K562 (cell line): ENCODE results near the gene DCST1. TPM values are rescaled to one million over a fixed set of nuclear protein-coding genes. Genes with fewer than 3 reads are reported as not detected.

Source experiments
- C11orf30 ChIP-seq: fragments of 450-650 bp; IDR thresholded peaks from 2 replicates; pipeline ENCODE4 v1.6.1; 2016; ENCODE audit warnings: low read depth, mild to moderate bottlenecking
- CBX5 ChIP-seq: IDR thresholded peaks from 2 replicates; pipeline ENCODE4 v1.6.1; 2014; ENCODE audit warnings: low read depth, borderline replicate concordance
- CHCHD3 ChIP-seq: fragments of 250-450 bp; sonication (Bioruptor Pico); IDR thresholded peaks from 2 replicates; pipeline ENCODE4 v2.1.2; 2022; ENCODE audit warnings: mild to moderate bottlenecking
- CREB1 ChIP-seq, 2 experiments: sonication (generic) in 1 of 2; formaldehyde crosslinking in 1 of 2; IDR thresholded peaks; 2 replicates each; pipeline versions ENCODE4 v1.6.1 to v1.8.0; 2012 to 2022; ENCODE audit warnings: inconsistent platforms in 1 of 2, mild to moderate bottlenecking in 1 of 2, missing genetic modification reagents in 1 of 2, moderate library complexity in 1 of 2
- CREM ChIP-seq: IDR thresholded peaks from 2 replicates; pipeline ENCODE4 v1.6.1; 2014; ENCODE audit warnings: antibody characterized with exemption, low read depth
- JUN ChIP-seq, 2 experiments: sonication (generic) in 1 of 2; formaldehyde crosslinking in 1 of 2; IDR thresholded peaks; 2 replicates each; pipeline versions ENCODE4 v1.6.1 to v1.8.0; 2012 to 2022; ENCODE audit warnings: borderline replicate concordance in 2 of 2, mild to moderate bottlenecking in 2 of 2, improper control_type of control experiment in 1 of 2, low read depth in 1 of 2, low read length in 1 of 2, missing genetic modification reagents in 1 of 2
- SIX5 ChIP-seq, 2 experiments: IDR thresholded peaks; 2 replicates each; pipeline ENCODE4 v1.6.1; 2011; ENCODE audit warnings: low read length in 2 of 2, borderline replicate concordance in 1 of 2, low read depth in 1 of 2, mild to moderate bottlenecking in 1 of 2, moderate library complexity in 1 of 2; ENCODE audit not compliant: insufficient read depth in 1 of 2
- ZFP36 ChIP-seq: fragments of 150-350 bp; IDR thresholded peaks from 2 replicates; pipeline ENCODE4 v1.6.1; 2018; ENCODE audit warnings: low read length, low read depth; ENCODE audit not compliant: partially characterized antibody
- ZNF140 ChIP-seq: fragments of 250-450 bp; sonication (Bioruptor Pico); IDR thresholded peaks from 2 replicates; pipeline ENCODE4 v1.8.0; 2021; ENCODE audit warnings: moderate library complexity, mild to moderate bottlenecking, inconsistent platforms
- ZNF212 ChIP-seq: fragments of 450-650 bp; formaldehyde crosslinking; IDR thresholded peaks from 2 replicates; pipeline ENCODE4 v1.4.0; 2020; ENCODE audit warnings: mild to moderate bottlenecking
- ZNF347 ChIP-seq: fragments of 450-650 bp; formaldehyde crosslinking; IDR thresholded peaks from 2 replicates; pipeline ENCODE4 v1.4.0; 2020; ENCODE audit warnings: low read depth, mild to moderate bottlenecking, moderate library complexity
- ZNF76 ChIP-seq: fragments of 250-450 bp; sonication (Bioruptor Pico); IDR thresholded peaks from 2 replicates; pipeline ENCODE4 v1.4.0; 2020; ENCODE audit warnings: mild to moderate bottlenecking, moderate library complexity, borderline replicate concordance
- polyA plus RNA-seq, 8 experiments: library from polyadenylated mRNA; depleted of rRNA in 4 of 8; stranded (reverse) in 5 of 8; unstranded in 3 of 8; fragments of >200 nt; fragmentation: Nextera tagmentation in 2 of 8; fragmentation: Illumina TruSeq in 1 of 8; extraction: Ambion mirVana in 2 of 8; extraction: Trizol in 1 of 8; gene quantifications; 2 replicates each; pipeline versions ENCODE4 v1.2.1 to v1.2.3, GENCODE V29; 2011 to 2014; ENCODE audit warnings: inconsistent platforms in 1 of 8, missing spikeins in 1 of 8
- total RNA-seq, 7 experiments: library from RNA; depleted of rRNA in 6 of 7; stranded (reverse); fragments of >200 nt in 6 of 7; fragmentation: Illumina TruSeq in 2 of 7; extraction: Trizol in 2 of 7; gene quantifications; 2 replicates each; pipeline versions ENCODE4 v1.2.1 to v1.2.3, GENCODE V29; 2011 to 2021; ENCODE audit warnings: low replicate concordance in 1 of 7
- TF ChIP-seq, protein P1 (sequence below): fragments of 450-650 bp; formaldehyde crosslinking; IDR thresholded peaks from 2 replicates; pipeline ENCODE4 v1.4.0; 2020; ENCODE audit warnings: mild to moderate bottlenecking, moderate library complexity
- TF ChIP-seq, protein P2 (sequence below): fragments of 250-450 bp; sonication (Bioruptor Pico); IDR thresholded peaks from 2 replicates; pipeline ENCODE4 v1.4.0; 2020; ENCODE audit warnings: mild to moderate bottlenecking, moderate library complexity, borderline replicate concordance
- TF ChIP-seq, protein P3 (sequence below): fragments of 250-450 bp; sonication (Bioruptor Pico); IDR thresholded peaks from 2 replicates; pipeline ENCODE4 v1.4.0; 2020; ENCODE audit warnings: mild to moderate bottlenecking, moderate library complexity
- TF ChIP-seq, protein P4 (sequence below): fragments of 450-650 bp; IDR thresholded peaks from 2 replicates; pipeline ENCODE4 v1.6.1; 2016
- TF ChIP-seq, protein P5 (sequence below): sonication (generic); formaldehyde crosslinking; IDR thresholded peaks from 2 replicates; pipeline ENCODE4 v1.8.1; 2023; ENCODE audit warnings: mild to moderate bottlenecking, missing genetic modification reagents, moderate library complexity

Gene DCST1
- total and polyA plus RNA-seq, 9 of the 15 experiments (the other 6 are each of a cell fraction or from before 2014, with no cell fraction given) = not detected

DNA sequence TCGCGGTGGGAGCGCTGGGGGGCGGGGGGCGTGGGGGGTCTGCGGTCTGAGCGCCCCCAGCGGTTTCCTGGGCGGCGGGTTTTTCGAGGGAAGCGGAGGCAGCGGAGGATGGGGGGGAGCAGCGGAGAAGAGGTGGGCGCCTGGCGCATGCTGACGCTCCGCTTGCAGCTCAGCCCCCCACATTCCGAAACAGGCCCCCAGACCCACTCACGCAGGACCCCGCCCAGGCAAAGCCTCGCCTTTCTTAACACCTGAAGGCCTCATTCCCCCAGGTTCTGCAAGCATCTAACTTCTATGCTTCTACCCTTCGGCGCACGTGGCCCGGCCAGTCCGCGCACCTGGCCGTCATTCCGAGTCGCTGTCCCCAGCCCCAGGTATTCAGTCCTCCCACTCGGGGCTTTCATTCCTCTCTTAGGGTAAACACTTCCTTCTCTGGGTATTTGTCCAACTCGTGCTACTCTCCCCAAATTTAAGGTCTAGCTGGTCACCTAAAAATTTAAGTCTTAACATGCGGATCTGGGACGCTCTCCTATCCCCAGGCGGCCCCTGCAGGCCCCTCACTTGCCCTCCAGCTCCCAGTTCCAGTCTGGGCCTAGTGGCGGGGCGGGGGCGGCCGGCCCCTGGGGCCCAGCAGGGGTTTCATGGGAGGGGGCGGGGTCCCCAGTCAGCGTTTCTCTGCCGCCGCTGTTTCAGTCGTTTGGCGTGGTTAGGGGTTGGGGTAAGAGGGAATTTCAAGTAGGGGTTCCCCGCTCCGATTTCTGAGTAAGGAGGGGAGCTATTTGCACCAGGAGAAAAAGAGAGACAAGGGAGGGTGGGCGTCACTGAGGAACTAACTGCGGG is 33.8 kb upstream of the DCST1 start (continued):
- TF ChIP-seq, protein P1, sequence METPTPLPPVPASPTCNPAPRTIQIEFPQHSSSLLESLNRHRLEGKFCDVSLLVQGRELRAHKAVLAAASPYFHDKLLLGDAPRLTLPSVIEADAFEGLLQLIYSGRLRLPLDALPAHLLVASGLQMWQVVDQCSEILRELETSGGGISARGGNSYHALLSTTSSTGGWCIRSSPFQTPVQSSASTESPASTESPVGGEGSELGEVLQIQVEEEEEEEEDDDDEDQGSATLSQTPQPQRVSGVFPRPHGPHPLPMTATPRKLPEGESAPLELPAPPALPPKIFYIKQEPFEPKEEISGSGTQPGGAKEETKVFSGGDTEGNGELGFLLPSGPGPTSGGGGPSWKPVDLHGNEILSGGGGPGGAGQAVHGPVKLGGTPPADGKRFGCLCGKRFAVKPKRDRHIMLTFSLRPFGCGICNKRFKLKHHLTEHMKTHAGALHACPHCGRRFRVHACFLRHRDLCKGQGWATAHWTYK (CRISPR knock-in tag) = peak; percentile 19; the same call in 1 of the 2 replicates
- TF ChIP-seq CREB1 (IDR thresholded peaks at IDR 0.05) = no peak
- 0 out of 2 replicates have a peak, but pooled peaks have one; percentile 30 for TF ChIP-seq CREB1 (CRISPR knock-in tag; IDR thresholded peaks at IDR 0.05)
- TF ChIP-seq ZNF212 = no peak
- TF ChIP-seq, protein P2, sequence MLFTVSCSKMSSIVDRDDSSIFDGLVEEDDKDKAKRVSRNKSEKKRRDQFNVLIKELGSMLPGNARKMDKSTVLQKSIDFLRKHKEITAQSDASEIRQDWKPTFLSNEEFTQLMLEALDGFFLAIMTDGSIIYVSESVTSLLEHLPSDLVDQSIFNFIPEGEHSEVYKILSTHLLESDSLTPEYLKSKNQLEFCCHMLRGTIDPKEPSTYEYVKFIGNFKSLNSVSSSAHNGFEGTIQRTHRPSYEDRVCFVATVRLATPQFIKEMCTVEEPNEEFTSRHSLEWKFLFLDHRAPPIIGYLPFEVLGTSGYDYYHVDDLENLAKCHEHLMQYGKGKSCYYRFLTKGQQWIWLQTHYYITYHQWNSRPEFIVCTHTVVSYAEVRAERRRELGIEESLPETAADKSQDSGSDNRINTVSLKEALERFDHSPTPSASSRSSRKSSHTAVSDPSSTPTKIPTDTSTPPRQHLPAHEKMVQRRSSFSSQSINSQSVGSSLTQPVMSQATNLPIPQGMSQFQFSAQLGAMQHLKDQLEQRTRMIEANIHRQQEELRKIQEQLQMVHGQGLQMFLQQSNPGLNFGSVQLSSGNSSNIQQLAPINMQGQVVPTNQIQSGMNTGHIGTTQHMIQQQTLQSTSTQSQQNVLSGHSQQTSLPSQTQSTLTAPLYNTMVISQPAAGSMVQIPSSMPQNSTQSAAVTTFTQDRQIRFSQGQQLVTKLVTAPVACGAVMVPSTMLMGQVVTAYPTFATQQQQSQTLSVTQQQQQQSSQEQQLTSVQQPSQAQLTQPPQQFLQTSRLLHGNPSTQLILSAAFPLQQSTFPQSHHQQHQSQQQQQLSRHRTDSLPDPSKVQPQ (CRISPR knock-in tag) = no peak
- TF ChIP-seq, protein P3, sequence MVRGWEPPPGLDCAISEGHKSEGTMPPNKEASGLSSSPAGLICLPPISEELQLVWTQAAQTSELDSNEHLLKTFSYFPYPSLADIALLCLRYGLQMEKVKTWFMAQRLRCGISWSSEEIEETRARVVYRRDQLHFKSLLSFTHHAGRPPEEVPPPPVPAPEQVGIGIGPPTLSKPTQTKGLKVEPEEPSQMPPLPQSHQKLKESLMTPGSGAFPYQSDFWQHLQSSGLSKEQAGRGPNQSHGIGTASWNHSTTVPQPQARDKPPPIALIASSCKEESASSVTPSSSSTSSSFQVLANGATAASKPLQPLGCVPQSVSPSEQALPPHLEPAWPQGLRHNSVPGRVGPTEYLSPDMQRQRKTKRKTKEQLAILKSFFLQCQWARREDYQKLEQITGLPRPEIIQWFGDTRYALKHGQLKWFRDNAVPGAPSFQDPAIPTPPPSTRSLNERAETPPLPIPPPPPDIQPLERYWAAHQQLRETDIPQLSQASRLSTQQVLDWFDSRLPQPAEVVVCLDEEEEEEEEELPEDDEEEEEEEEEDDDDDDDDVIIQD = no peak
- no peak for TF ChIP-seq ZNF347 (CRISPR knock-in tag)
- 0 out of 2 replicates have a peak, but pooled peaks have one; percentile 29 for TF ChIP-seq JUN (IDR thresholded peaks at IDR 0.05; ENCODE audit: borderline replicate concordance, low read depth, low read length)
- no peak for TF ChIP-seq JUN (CRISPR knock-in tag; IDR thresholded peaks at IDR 0.05; ENCODE audit: borderline replicate concordance)
- TF ChIP-seq ZNF140 (CRISPR knock-in tag) = no peak
- TF ChIP-seq, protein P4, sequence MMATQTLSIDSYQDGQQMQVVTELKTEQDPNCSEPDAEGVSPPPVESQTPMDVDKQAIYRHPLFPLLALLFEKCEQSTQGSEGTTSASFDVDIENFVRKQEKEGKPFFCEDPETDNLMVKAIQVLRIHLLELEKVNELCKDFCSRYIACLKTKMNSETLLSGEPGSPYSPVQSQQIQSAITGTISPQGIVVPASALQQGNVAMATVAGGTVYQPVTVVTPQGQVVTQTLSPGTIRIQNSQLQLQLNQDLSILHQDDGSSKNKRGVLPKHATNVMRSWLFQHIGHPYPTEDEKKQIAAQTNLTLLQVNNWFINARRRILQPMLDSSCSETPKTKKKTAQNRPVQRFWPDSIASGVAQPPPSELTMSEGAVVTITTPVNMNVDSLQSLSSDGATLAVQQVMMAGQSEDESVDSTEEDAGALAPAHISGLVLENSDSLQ = no peak
- TF ChIP-seq CHCHD3 (CRISPR knock-in tag) = no peak
- TF ChIP-seq, protein P5, sequence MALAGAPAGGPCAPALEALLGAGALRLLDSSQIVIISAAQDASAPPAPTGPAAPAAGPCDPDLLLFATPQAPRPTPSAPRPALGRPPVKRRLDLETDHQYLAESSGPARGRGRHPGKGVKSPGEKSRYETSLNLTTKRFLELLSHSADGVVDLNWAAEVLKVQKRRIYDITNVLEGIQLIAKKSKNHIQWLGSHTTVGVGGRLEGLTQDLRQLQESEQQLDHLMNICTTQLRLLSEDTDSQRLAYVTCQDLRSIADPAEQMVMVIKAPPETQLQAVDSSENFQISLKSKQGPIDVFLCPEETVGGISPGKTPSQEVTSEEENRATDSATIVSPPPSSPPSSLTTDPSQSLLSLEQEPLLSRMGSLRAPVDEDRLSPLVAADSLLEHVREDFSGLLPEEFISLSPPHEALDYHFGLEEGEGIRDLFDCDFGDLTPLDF (CRISPR knock-in tag) = no peak
- peak; percentile 48; the same call in 1 of the 2 replicates for TF ChIP-seq C11orf30
- no peak for TF ChIP-seq ZNF76
- no peak for TF ChIP-seq SIX5 (IDR thresholded peaks at IDR 0.05; ENCODE audit: borderline replicate concordance in 1 of 2, insufficient read depth in 1 of 2, low read depth in 1 of 2, low read length in 2 of 2)
- TF ChIP-seq CREM = no peak
- no peak for TF ChIP-seq ZFP36
- no peak for TF ChIP-seq CBX5
